OCI-M2 (cell line): Measurements from ENCODE around the gene CALY.
"Not testable (repeated sequence)": the region's sequence is repeated elsewhere in the genome, so short reads cannot be mapped to it uniquely, and the experiment has no call there.

Source experiments
- DNase-seq: peaks from one replicate; lab custom pipeline; 2025; ENCODE audit not compliant: unreplicated experiment; lab: John Stamatoyannopoulos, UW

Gene CALY

DNA sequence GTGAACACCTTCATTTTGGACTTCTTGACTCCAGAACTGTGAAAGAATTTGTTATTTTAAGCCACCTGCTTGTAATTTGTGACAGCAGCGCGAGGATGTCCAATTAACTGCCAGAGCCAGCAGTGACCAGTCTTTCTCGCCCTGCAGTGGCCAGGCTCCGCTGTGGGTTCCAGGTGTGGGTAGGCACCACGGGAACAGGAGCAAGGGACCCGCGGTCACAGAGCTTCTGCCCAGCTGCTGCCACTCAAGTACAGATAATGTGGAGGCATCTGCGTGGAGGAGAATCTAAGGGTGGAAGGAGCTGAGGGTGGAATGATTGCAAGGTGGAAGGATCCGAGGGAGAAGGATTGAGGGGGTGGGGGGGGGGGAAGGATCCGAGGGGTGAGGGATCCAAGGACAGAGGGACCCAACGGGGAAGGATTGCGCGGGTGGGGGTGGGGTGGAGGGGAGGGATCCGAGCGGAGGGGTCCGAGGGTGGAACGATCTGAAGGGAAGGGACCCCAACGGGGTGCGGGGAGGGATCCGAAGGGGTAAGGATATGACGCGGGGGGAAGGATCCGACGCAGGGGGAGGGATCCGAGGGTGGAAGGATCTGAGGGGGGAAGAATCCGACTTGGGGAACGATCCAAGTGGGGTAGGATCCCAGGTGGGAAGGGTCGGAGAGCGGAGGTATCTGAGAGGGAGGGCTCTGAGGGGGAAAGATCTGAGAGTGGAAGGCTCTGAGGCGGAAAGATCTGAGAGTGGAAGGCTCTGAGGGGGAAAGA lies 3.6 kb downstream of the CALY start:
- no peak for DNase-seq

DNA sequence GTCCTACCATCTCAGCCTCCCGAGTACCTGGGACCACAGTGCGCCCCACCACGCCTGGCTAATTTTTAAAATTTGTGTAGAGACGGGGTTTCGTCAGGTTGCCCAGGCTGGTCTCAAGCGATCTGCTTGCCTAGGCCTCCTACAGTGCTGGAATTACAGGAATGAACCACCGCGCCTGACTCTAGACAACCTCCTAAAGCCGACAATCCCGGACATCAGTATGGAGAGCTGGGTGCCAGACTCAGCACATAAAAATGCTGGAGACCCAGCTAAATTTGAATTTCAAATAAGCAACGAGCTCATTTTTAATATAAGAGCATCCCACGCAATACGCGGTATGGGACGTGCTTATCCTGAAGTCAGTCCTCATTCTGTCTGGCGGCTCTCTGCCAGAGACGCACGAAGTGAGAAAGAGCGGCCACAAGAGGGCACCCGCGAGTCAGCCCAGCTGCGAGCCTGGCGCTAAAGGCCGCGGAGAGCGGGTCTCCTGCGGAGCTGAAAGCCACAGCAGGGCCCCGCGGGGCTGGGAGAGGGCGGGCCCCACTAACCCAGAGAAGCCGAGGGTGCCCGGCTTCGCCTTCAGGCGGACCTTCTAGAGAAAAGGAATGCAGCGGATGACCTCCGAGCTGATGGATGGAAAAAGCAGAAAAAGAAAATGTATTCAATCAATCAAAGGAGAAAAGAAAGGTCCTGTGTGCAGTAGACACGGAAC lies 7.0 kb downstream of the CALY start:
- DNase-seq, result peak; percentile 53

DNA sequence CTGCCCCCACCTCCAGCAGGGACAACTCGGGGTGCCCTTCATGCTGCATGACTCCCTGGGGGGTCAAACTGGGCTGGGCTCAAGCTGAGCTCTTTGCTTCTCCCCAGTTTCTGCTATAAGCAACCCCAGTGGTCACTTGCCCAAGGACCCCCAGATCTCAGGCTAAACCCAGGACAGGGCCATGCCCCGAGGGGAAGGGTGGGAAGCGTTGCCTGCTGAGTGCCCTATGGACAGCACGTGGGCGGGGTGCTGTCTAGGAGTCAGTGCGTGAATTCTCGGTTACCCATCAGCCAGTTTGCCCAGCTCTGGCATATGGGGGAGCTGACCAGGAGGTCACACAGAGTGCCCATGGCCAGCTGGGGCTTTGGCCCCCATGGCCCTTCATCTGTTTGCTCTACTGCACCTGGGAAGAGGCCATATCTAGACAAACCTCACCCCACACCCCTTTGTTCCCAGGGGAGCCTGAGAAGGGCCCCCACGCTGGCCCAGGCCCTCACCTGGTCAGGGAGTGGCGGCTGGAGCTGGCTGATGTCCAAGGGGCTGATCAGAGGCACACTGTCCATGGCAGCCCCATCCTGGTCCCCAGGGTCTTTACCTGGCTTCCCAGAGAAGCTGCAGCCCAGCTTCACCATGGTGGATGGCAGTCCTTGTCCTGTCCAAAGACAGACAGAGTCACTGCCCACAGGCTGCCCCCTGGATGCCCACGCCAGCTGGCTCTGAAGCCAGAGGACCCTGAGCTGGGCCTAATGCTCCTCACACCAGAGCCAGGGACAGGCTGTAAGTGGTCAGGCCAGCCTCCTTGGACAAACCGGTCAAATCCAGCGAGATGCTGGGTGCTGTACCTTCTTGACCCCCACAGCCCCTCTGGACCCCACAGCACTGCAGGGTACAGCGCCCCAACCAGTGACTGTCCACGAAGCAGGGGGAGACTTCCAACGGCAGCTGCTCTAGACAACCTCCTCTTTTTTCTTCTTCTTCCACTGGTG lies 8.0 kb downstream of the CALY start:
- DNase-seq, result no peak

DNA sequence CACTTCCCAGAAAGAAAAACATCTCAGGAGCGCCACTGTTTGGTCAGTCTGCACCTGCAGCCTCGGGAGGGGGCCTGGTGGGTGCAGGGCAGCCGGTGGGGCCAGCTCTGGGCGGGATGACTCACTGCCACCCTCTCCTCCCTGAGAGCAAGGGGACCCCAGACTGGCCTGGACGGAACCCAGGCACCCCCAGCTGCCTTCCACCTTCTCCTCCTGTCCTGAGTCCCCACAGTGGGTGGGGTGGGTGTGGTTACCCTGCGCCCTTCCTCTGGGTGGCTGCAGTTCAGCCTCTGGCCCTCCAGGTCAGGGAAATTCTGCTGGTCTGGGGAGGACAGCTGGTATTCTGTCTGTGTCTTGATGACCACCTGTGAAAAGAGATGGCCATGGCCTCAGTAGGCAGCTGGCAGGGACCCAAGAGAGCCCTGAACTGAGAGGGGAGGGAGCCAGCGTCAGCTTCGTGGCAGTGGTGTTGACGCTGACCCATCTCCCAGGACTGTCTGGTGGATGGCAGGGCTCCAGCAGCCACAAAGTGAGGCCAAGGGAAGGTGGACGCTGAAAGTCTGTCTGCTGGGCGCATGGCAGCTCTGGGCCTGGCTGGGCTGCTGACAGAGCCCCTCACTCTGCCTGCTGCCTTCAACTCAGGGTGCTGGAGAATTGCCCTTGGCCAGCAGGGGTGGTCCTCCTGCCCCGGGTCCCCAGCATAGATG lies 8.9 kb downstream of the CALY start:
- DNase-seq, result no peak

DNA sequence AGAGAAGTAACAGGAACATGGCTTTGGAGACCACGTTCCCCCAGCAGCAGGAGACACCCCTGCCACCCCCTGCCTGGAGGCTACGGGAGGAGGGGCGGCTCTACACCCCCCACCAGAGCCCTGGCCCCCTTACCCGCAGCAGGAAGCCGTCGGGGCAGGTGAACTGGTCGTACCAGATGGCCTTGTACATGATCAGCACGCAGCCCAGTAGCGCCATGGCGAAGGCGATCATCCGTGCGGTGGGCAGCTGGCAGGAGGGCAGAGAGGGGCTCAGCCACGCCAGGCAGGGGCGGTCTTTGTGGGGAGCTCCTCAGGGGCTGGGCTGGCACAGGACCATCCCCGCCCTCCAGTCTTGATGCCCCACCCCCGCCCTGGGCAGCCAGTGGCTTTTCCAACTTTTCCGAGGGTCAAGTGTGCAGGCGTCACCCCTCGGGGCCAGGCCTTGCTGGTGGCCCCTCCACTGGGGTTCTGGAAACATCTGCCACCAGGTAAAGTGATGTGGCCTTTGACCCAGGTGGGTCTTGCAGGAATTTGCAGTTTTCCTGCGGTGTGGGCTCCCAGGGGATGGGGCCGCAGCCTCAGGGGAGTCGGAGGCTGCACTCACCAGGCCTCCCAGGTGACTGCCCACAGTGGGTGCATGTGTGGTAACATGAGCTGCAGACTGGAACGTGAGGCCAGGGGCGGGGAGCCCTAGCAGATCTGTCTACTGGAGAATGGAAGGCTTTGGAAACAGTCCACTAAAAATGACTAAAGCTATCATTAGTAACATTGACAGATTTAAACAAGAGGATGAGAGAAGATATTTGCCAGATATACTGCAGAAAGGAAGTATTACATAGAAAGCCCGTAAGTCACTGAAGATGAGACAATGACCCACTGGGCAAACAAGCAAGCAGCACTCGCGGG lies 9.7 kb downstream of the CALY start:
- no peak for DNase-seq

DNA sequence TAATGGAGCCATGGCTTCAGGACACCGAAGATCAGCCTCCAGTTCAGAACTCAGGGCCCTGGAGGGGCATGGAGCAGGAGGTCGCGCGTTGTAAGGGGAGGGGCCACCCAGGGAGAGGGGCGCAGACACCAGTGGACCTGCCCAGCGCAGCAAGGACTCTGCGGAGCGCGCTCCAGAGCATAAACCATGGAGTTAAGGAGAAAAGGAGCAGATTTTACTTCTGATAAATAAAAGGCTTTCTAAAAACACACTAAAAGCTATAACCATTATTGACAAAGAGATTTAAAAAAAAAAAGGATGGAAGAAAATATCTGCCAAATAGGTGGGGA lies 10.5 kb downstream of the CALY start:
- no peak for DNase-seq

DNA sequence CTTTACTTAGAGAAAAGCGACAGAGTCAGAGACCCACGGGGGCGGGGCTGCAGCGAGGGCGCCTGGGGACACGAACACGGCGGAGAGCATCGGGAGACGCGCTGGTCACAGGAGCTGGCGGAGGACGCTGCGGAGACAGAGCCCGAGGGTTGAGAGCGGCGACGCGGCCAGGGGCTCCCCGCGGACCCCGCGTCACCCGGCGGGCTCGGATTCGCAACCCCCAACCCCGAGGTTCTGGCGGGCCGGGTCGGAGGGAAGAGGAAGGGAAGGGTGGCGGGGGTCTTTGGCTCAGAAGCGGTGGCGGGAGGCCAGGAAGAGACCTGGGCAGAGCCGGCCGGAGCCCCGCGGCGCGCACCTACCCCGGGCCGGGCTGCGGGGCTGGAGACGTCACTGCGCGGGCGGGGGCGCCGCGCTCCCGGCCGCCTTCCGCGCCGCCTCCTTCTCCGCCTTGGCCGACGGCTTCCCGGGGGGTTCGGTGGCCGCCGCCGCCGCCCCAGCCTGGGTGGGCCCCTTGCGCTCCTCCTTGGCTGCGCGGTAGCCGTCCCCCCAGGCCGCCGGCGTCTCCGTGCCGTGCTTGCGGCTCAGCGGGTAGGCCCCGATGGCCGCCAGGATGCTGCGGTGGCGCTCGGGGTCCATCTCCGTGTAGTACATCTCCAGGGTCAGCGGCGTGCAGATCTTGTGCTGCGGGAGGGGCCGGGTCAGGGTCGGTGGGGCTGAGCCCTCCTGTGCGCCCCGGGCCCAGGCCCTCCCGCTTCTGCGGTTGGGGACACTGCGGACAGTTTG lies 11.1 kb downstream of the CALY start:
- DNase-seq, result no peak

DNA sequence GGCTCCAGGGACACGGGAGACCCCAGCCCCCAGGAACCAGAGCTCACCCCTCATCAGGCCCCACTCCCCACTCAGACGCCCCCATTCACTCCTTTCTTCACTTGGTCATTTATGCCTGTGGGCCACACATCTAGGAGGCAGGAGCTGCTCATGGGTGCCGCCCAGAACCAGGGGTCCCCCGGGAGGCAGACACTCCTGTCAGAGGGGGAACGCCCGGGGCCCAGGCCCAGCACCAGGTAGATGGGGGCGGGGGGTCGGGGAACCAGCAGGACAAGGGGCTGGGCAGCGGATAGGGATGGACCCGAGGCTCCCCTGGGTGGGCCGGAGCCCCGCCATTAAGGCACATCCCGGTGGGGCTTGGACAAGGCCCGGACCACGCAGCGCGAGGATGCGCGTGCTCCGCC lies 11.8 kb downstream of the CALY start:
- DNase-seq, result no peak

DNA sequence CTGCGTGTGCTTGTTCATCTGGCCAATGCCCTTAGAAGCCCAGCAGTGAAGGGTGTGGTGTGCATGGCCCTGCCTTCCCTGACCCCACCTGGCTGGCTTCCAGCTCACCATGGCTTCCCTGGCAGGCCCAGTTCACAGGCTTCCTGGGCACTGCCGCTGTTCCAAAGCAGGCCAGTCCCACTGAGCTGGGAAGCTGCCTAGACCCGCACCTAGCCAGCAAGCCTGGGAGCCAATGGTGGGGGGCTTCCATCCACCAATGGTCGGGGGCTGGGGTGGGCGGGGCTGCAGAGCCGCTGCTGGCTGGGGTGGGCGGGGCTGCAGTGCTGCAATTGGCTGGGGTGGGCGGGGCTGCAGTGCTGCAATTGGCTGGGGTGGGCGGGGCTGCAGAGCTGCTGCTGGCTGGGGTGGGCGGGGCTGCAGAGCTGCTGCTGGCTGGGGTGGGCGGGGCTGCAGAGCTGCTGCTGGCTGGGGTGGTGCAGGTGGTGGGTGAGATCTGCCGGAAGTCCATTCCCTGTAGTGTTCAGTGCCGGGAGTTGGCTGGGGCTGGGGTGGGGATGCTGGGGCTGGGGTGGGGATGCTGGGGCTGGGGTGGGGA lies 12.4 kb downstream of the CALY start:
- no peak for DNase-seq

DNA sequence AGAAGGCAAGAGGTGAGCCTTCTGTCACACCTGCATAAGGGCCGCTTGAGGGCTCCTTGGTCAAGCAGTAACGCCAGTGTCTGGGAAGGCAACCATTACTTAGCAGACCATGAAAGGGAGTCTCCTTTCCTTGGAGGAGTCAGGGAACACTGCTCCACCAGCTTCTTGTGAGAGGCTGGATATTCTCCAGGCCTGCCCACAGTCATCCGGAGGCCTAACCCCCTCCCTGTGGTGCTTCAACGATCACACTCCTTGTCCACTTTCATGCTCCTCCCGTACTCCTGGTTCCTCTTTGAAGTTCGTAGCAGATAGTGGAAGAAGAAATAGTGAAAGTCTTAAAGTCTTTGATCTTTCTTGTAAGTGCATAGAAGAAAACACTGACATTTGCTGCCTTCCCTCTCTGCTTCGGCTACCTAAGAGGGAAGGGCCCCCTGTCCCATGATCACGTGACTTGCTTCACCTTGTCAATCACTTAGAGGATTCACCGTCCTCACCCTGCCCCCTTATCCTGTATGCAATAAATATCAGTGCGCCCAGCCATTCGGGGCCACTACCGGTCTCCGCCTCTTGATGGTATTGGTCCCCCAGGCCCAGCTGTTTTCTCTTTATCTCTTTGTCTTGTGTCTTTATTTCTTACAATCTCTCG lies 14.5 kb downstream of the CALY start:
- not testable (repeated sequence) for DNase-seq

DNA sequence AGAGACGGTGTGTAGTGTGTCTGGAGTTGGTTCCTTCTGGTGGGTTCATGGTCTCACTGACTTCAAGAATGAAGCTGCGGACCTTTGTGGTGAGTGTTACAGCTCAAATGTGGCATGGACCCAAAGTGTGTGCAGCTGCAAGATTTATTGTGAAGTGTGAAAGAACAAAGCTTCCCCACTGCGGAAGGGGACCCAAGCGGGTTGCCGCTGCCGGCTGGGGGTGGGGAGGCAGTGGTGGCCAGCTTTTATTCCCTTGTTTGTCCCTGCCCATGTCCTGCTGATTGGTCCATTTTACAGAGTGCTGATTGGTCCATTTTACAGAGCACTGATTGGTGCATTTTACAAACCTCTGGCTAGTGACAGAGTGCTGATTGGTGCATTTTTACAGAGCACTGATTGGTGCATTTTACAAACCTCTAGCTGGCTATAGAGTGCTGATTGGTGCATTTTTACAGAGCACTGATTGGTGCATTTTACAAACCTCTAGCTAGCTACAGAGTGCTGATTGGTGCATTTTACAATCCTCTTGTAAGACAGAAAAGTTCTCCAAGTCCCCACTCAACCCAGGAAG lies 15.8 kb downstream of the CALY start:
- not testable (repeated sequence) for DNase-seq

DNA sequence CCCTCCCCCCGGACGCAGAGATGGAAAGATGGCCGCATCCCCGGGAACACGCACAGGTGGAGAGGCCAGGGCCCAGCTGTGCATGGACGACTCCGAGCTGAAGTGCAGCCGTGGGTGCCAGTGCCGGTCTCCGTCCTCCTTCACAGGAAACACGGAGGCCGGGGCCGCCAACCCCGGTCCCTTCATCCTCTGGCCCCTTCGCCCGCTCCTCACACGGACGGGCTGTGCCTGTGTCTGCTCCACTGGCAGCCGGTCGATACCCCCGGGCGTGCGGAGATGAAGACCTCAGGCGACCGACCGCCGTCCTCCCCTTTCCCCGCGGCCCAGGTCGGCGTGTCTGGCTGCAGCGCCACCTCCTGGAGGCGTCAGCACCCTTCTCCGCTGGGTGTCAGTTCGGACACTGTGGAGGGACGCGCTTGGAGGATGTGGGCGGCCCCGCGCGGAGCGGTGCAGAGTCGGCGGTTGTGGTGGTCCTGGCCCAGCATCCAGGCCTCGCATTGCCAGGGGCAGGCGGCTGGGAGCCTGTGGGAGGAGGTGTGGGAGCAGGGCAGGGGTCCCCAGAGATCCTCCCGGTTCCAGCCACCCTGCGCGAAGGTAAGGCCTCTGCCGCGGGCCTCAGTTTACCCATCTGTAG lies 18.1 kb downstream of the CALY start:
- DNase-seq, result no peak

DNA sequence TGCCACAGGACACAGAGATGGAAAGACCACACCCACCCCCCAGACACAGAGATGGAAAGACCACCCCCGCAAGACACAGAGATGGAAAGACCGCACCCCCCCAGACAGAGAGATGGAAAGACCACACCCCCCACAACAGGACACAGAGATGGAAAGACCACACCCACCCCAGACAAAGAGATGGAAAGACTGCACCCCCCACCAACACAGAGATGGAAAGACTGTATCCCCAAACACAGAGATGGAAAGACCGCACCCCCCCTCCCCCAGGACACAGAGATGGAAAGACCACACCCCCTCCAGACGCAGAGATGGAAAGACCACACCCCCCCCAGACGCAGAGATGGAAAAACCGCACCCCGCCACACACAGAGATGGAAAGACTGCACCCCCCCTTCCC lies 20.0 kb downstream of the CALY start:
- no peak for DNase-seq

DNA sequence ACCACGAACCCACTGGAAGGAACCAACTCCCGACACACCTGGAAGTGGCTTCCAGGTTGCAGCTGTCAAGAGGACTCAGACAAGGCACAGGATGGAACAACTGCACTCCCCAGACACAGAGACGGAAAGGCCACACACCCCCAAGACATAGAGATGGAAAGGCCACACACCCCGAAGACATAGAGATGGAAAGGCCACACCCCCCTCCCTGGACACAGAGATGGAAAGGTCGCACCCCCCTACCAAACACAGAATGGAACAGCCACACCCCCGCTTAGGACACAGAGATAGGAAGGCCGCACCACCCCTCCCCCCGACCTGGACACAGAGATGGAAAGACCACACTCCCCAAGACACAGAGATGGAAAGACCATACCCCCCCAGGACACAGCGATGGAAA lies 20.4 kb downstream of the CALY start:
- no peak for DNase-seq

DNA sequence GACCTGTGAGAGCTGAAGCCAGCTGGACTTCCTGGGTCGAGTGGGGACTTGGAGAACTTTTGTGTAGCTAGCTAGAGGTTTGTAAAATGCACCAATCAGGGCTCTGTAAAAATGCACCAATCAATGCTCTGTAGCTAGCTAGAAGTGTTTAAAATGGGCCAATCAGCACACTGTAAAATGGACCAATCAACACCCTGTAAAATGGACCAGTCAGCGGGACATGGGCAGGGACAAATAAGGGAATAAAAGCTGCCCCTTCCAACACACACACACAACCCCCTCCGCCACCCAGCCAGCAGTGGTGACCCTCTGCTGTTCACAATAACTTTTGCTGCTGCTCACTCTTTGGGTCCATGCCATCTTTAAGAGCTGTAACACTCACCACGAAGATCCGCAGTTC lies 20.8 kb downstream of the CALY start:
- DNase-seq, result no peak

DNA sequence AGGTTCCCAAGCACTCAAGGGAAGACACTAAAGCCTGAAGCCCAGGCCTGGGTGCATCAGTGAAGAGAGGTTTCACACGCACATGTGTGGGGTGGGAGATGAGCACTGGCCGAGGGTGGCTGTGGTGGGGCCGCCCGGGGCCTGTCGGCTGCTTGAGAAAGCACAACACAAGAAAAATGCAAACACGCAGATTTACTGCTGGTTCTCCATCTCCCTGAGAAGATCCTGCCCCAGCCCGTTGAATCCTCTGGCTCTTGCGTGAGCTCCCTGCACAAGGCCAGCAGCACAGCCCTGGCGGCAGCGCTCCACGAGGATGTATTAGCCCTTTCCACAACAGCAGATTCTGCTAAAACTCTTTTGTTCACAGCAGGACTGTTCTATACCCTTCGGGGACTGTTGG lies 21.8 kb downstream of the CALY start:
- DNase-seq, result no peak

DNA sequence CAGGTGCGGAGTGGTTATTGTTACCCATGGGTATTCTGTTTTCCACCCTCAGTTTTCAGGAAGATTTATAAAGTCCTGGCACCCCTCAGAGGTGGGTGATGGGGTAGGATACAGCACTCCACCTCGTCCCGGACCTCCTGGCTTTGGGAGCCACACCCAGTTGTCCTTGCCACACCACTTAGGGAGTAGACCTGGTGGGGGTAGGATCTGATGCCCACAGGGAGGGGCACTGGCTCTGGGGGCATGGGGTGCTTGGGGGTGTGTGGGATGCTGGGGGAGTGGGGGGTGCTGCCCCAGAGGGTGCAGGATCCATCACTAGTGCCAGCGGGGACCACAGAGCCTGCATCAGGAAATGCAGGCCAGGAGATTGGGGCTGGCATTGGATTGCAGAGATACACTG lies 23.5 kb downstream of the CALY start:
- no peak for DNase-seq

DNA sequence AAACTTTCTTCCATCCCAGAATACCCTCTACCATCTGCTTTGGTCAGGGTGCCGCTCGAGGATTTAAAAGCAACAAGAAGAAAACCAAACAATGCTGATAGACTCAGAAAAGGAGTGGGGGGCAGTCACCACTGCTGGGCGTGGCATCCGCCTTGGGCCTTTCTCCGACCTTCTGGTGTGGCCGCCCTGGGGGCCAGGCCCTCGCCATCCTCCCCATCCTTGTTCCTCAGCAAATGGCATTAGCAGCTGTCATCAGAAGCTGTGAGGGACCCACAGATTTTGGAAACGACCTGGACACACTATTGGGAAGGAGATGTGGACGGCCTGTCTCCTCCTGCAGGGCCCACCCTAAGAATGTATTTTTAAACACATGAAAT lies 23.9 kb downstream of the CALY start:
- DNase-seq, result no peak
